BJ (cell line): ENCODE data around the gene CXorf58. TPM values are rescaled to one million over a fixed set of nuclear protein-coding genes. Genes with fewer than 3 reads are reported as not detected.

Source experiments
- CTCF ChIA-PET: fragments of 350-600 bp; formaldehyde crosslinking; extraction: SDS; loops from one replicate; lab custom pipeline; 2021; ENCODE audit warnings: antibody characterized with exemption, inconsistent platforms; lab: Yijun Ruan, JAX
- POLR2A ChIA-PET: fragments of 300-600 bp; sonication (Branson Sonifier 250); formaldehyde crosslinking; extraction: SDS; loops from one replicate; lab custom pipeline; 2021; ENCODE audit warnings: antibody characterized with exemption; lab: Charles Lee
- DNase-seq: peaks from one replicate; pipeline ENCODE4 v3.0.0-alpha.2; 2011; ENCODE audit warnings: low read depth
- H3K27me3 ChIP-seq: 2 replicates; pipeline ENCODE4 v1.6.0; 2011; ENCODE audit warnings: low read length; ENCODE audit not compliant: control insufficient read depth, insufficient read depth
- H3K36me3 ChIP-seq: 2 replicates; pipeline ENCODE4 v1.5.1; 2011; ENCODE audit warnings: low read length; ENCODE audit not compliant: control insufficient read depth, insufficient read depth
- H3K4me3 ChIP-seq: 2 replicates; pipeline ENCODE4 v1.5.1; 2011; ENCODE audit warnings: low read depth, mild to moderate bottlenecking, control low read depth, low read length
- CTCF ChIP-seq: IDR thresholded peaks from 2 replicates; pipeline ENCODE4 v1.5.1; 2011; ENCODE audit warnings: low read depth, mild to moderate bottlenecking, control low read depth, inconsistent platforms, low read length, moderate library complexity; ENCODE audit not compliant: insufficient read depth
- polyA plus RNA-seq: library from polyadenylated mRNA; depleted of rRNA; stranded (reverse); fragments of >200 nt; gene quantifications from 2 replicates; pipeline ENCODE4 v1.2.3, GENCODE V29; 2011

CXorf58 gene
- polyA plus RNA-seq, 1 experiment, result not detected

GRCh38 chrX:23935106-23935505 is 27.3 kb downstream of the CXorf58 start:
- Histone ChIP-seq H3K4me3 (no peak overlapping the region), H3K27me3 (no peaks in the 10 kb centered on the region), H3K36me3 (no peaks in the 10 kb centered on the region)
- TF ChIP-seq CTCF, result no peak
- CTCF ChIA-PET, result no interaction called here
- DNase-seq, result no peak
- POLR2A ChIA-PET, result no interaction called here

DNA sequence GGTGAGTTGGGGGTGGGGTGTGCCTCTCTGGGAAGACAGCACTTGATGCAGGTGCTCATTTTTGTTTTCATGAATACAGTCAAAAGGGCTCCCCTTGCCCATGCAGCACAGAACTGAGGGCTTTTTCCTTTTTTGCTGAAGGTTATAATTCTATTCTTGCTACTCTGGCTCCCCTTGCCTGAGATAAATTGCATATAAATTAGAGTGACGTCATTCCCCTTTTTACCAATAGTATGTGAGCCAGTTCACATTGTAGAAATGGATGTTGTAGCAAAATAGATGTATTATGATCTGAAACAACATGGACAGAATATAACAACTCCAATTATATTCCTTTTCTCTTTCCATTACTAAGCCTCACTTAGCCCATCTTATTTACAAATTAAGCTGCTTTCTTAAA is 28.4 kb downstream of the CXorf58 start:
- DNase-seq, result no peak
- no peak for TF ChIP-seq CTCF
- CTCF ChIA-PET, result no interaction called here
- Histone ChIP-seq H3K27me3 (no peaks in the 10 kb centered on the region), H3K36me3 (no peaks in the 10 kb centered on the region), H3K4me3 (no peak overlapping the region)
- POLR2A ChIA-PET, result no interaction called here

- CTCF ChIA-PET, result no interaction called here
Observed at GRCh38 chrX:23937100-23937499, 29.3 kb downstream of the CXorf58 start.

DNA sequence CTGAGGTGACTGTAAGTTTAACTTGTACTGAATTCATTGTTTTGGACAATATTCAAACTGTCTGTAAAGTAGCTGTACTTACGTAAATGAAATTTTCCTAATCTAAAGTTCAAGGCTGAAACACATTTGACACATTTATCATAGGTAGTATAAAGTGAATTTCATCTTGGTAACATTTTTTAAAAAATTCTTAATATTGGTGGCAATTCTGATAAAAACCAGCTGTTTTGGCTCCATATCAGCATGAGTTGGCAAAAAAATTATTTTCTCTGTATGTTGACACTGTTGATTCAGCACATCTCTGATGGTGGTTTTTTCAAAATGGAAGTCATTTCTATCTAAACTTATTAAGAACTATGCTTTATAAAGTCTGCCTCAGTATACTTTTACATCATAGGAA is 30.9 kb downstream of the CXorf58 start:
- Histone ChIP-seq H3K27me3 (no peaks in the 10 kb centered on the region), H3K4me3 (no peak overlapping the region), H3K36me3 (no peaks in the 10 kb centered on the region)
- DNase-seq, result no peak
- POLR2A ChIA-PET, result no interaction called here
- CTCF ChIA-PET, result no interaction called here
- TF ChIP-seq CTCF, result no peak

More at GRCh38 chrX:23937100-23937499, 29.3 kb downstream of the CXorf58 start:
- POLR2A ChIA-PET, result no interaction called here
- TF ChIP-seq CTCF, result no peak
- no peaks in the 10 kb centered on the region for H3K27me3 ChIP-seq
- H3K4me3 ChIP-seq, result no peak overlapping the region
- no peak for DNase-seq
- H3K36me3 ChIP-seq, result no peaks in the 10 kb centered on the region

GRCh38 chrX:23939203-23939602 is 31.4 kb downstream of the CXorf58 start:
- no peak for TF ChIP-seq CTCF
- POLR2A ChIA-PET, result no interaction called here

More at GRCh38 chrX:23939203-23939602, 31.4 kb downstream of the CXorf58 start:
- Histone ChIP-seq H3K36me3 (no peaks in the 10 kb centered on the region), H3K4me3 (no peak overlapping the region), H3K27me3 (no peaks in the 10 kb centered on the region)
- no peak for DNase-seq
- CTCF ChIA-PET, result no interaction called here
